ENCODE measurements around the gene MYO1C. TPM values are rescaled to one million over a fixed set of nuclear protein-coding genes. Genes with fewer than 3 reads are reported as not detected.

The MYO1C gene
- total and polyA plus RNA-seq, 5 donors from 2014 or later = 7.3 to 33.7 (median 10.6) TPM

- peaks cover 2% of the 10 kb centered on the region for H3K27me3 ChIP-seq (ENCODE audit: control insufficient read depth, insufficient read depth, low read length)
- H3K9me3 ChIP-seq (ENCODE audit: control insufficient read depth in 2 of 2, low read length in 2 of 2) = no peaks in the 10 kb centered on the region
- ATAC-seq (ENCODE audit: low read depth in 2 of 2) (no peak), DNase-seq (no peak)
- Mint-ChIP-seq H3K4me3 (peak overlapping the region in 2 of 4 donors; percentile 66 to 70), H3K27ac (no peak overlapping the region), H3K4me1 (peaks cover 0 to 37% (median 23%) of the 10 kb centered on the region in 4 donors), H3K27me3 (peaks cover 4% of the 10 kb centered on the region), H3K9me3 (peaks cover 0 to 4% (median 0%) of the 10 kb centered on the region in 7 donors), H3K36me3 (peaks cover 7% of the 10 kb centered on the region)
- H3K4me3 ChIP-seq (ENCODE audit: low read depth, low read length) = no peak overlapping the region
- H3K36me3 ChIP-seq (ENCODE audit: control insufficient read depth, insufficient read depth, low read length) = peaks cover 3% of the 10 kb centered on the region
- peaks cover 25% of the 10 kb centered on the region for H3K4me1 ChIP-seq (ENCODE audit: control insufficient read depth, insufficient read depth, low read length, poor library complexity, severe bottlenecking)
- H3K27ac ChIP-seq (ENCODE audit: insufficient read depth, low read length, poor library complexity, severe bottlenecking) = no peak overlapping the region
Observed at GRCh38 chr17:1464186-1464585, 28.3 kb downstream of the MYO1C start.

- H3K4me3 ChIP-seq (ENCODE audit: low read depth, low read length) = peak overlapping the region; percentile 32
Observed at GRCh38 chr17:1462164-1463112, 30.0 kb downstream of the MYO1C start.

GRCh38 chr17:1461198-1461944 lies 31.1 kb downstream of the MYO1C start:
- peaks cover 4 to 49% (median 25%) of the 10 kb centered on the region in 4 donors for H3K4me1 Mint-ChIP-seq
- H3K27me3 Mint-ChIP-seq = peaks cover 9% of the 10 kb centered on the region
- no peak for DNase-seq
- Histone ChIP-seq H3K27ac (ENCODE audit: insufficient read depth, low read length, poor library complexity, severe bottlenecking) (no peak overlapping the region), H3K4me3 (ENCODE audit: low read depth, low read length) (no peak overlapping the region), H3K4me1 (ENCODE audit: control insufficient read depth, insufficient read depth, low read length, poor library complexity, severe bottlenecking) (peaks cover 31% of the 10 kb centered on the region), H3K9me3 (ENCODE audit: control insufficient read depth in 2 of 2, low read length in 2 of 2) (no peaks in the 10 kb centered on the region), H3K36me3 (ENCODE audit: control insufficient read depth, insufficient read depth, low read length) (no peaks in the 10 kb centered on the region), H3K27me3 (ENCODE audit: control insufficient read depth, insufficient read depth, low read length) (peaks cover 2% of the 10 kb centered on the region)
- H3K4me3 Mint-ChIP-seq = peak overlapping the region in 2 of 4 donors; percentile 65 to 80
- H3K27ac Mint-ChIP-seq = peak overlapping the region in 2 of 3 donors; percentile 47 to 59
- H3K36me3 Mint-ChIP-seq = no peaks in the 10 kb centered on the region
- H3K9me3 Mint-ChIP-seq = peaks cover 0 to 4% (median 0%) of the 10 kb centered on the region in 7 donors
- ATAC-seq (ENCODE audit: low read depth in 2 of 2) = no peak

More at GRCh38 chr17:1462164-1463112, 30.0 kb downstream of the MYO1C start:
- Histone ChIP-seq H3K27ac (ENCODE audit: insufficient read depth, low read length, poor library complexity, severe bottlenecking) (peak overlapping the region; percentile 42), H3K36me3 (ENCODE audit: control insufficient read depth, insufficient read depth, low read length) (no peaks in the 10 kb centered on the region), H3K27me3 (ENCODE audit: control insufficient read depth, insufficient read depth, low read length) (peaks cover 2% of the 10 kb centered on the region), H3K4me1 (ENCODE audit: control insufficient read depth, insufficient read depth, low read length, poor library complexity, severe bottlenecking) (peaks cover 25% of the 10 kb centered on the region), H3K9me3 (ENCODE audit: control insufficient read depth in 2 of 2, low read length in 2 of 2) (no peaks in the 10 kb centered on the region)
- peaks cover 8% of the 10 kb centered on the region for H3K27me3 Mint-ChIP-seq
- no peak for DNase-seq
- no peak for ATAC-seq (ENCODE audit: low read depth in 2 of 2)
- H3K4me1 Mint-ChIP-seq = peaks cover 0 to 40% (median 22%) of the 10 kb centered on the region in 4 donors
- peak overlapping the region; percentile 84 to 90 (median 86) for H3K27ac Mint-ChIP-seq
- H3K36me3 Mint-ChIP-seq = no peaks in the 10 kb centered on the region
- H3K9me3 Mint-ChIP-seq = peaks cover 0 to 4% (median 0%) of the 10 kb centered on the region in 7 donors
- H3K4me3 Mint-ChIP-seq = peak overlapping the region; percentile 70 to 87 (median 76)

GRCh38 chr17:1460233-1460632 lies 32.3 kb downstream of the MYO1C start:
- no peak overlapping the region for H3K27ac Mint-ChIP-seq
- peaks cover 4 to 51% (median 26%) of the 10 kb centered on the region in 4 donors for H3K4me1 Mint-ChIP-seq
- DNase-seq (no peak), ATAC-seq (ENCODE audit: low read depth in 2 of 2) (no peak)
- Histone ChIP-seq H3K27ac (ENCODE audit: insufficient read depth, low read length, poor library complexity, severe bottlenecking) (no peak overlapping the region), H3K4me3 (ENCODE audit: low read depth, low read length) (no peak overlapping the region), H3K36me3 (ENCODE audit: control insufficient read depth, insufficient read depth, low read length) (no peaks in the 10 kb centered on the region), H3K27me3 (ENCODE audit: control insufficient read depth, insufficient read depth, low read length) (peaks cover 2% of the 10 kb centered on the region), H3K4me1 (ENCODE audit: control insufficient read depth, insufficient read depth, low read length, poor library complexity, severe bottlenecking) (peaks cover 34% of the 10 kb centered on the region), H3K9me3 (ENCODE audit: control insufficient read depth in 2 of 2, low read length in 2 of 2) (no peaks in the 10 kb centered on the region)
- H3K9me3 Mint-ChIP-seq = peaks cover 0 to 4% (median 0%) of the 10 kb centered on the region in 7 donors
- peak overlapping the region in 1 of 4 donors; percentile 89 for H3K4me3 Mint-ChIP-seq
- H3K27me3 Mint-ChIP-seq = peaks cover 9% of the 10 kb centered on the region
- H3K36me3 Mint-ChIP-seq = no peaks in the 10 kb centered on the region

GRCh38 chr17:1455797-1456599 lies 36.5 kb downstream of the MYO1C start, which contains the start of gene CRK:
TSS of gene CRK (minus strand) at chr17:1456232. CDS start at chr17:1456117, 115 bp downstream.
- Mint-ChIP-seq H3K4me3 (peak within 1 kb of the TSS; percentile 91 to 97 (median 93)), H3K36me3 (no peaks in the 10 kb centered on the region), H3K4me1 (peaks cover 15 to 58% (median 35%) of the 10 kb centered on the region in 4 donors), H3K9me3 (no peaks in the 10 kb centered on the region), H3K27me3 (peaks cover 9% of the 10 kb centered on the region), H3K27ac (peak within 1 kb of the TSS; percentile 79 to 94 (median 92))
- H3K36me3 ChIP-seq (ENCODE audit: control insufficient read depth, insufficient read depth, low read length) = peaks cover 8% of the 10 kb centered on the region
- H3K27ac ChIP-seq (ENCODE audit: insufficient read depth, low read length, poor library complexity, severe bottlenecking) = peak within 1 kb of the TSS; percentile 93
- DNase-seq = peak; percentile 96 to 98 (median 98)
- H3K4me1 ChIP-seq (ENCODE audit: control insufficient read depth, insufficient read depth, low read length, poor library complexity, severe bottlenecking) = peaks cover 30% of the 10 kb centered on the region
- H3K27me3 ChIP-seq (ENCODE audit: control insufficient read depth, insufficient read depth, low read length) = peaks cover 2% of the 10 kb centered on the region
- ATAC-seq (ENCODE audit: low read depth in 2 of 2) = peak; percentile 93 to 94
- H3K9me3 ChIP-seq (ENCODE audit: control insufficient read depth in 2 of 2, low read length in 2 of 2) = no peaks in the 10 kb centered on the region
- peak within 1 kb of the TSS; percentile 86 for H3K4me3 ChIP-seq (ENCODE audit: low read depth, low read length)

GRCh38 chr17:1455291-1455796 lies 37.1 kb downstream of the MYO1C start:
- Histone ChIP-seq H3K4me1 (ENCODE audit: control insufficient read depth, insufficient read depth, low read length, poor library complexity, severe bottlenecking) (peaks cover 30% of the 10 kb centered on the region), H3K9me3 (ENCODE audit: control insufficient read depth in 2 of 2, low read length in 2 of 2) (no peaks in the 10 kb centered on the region), H3K4me3 (ENCODE audit: low read depth, low read length) (peak overlapping the region; percentile 86), H3K27ac (ENCODE audit: insufficient read depth, low read length, poor library complexity, severe bottlenecking) (peak overlapping the region; percentile 93), H3K36me3 (ENCODE audit: control insufficient read depth, insufficient read depth, low read length) (peaks cover 8% of the 10 kb centered on the region), H3K27me3 (ENCODE audit: control insufficient read depth, insufficient read depth, low read length) (peaks cover 2% of the 10 kb centered on the region)
- Mint-ChIP-seq H3K9me3 (no peaks in the 10 kb centered on the region), H3K27me3 (peaks cover 9% of the 10 kb centered on the region), H3K36me3 (no peaks in the 10 kb centered on the region), H3K27ac (peak overlapping the region in 2 of 3 donors; percentile 92 to 94), H3K4me3 (peak overlapping the region; percentile 91 to 97 (median 93)), H3K4me1 (peaks cover 15 to 60% (median 33%) of the 10 kb centered on the region in 4 donors)
- no peak for ATAC-seq (ENCODE audit: low read depth in 2 of 2)
- peak; percentile 18 to 66 (median 19) for DNase-seq

Measured in CD4-positive, CD25-positive, alpha-beta regulatory T cell (primary cell).